HepG2 (cell line): ENCODE data around the gene ANKS1A. TPM values are rescaled to one million over a fixed set of nuclear protein-coding genes. Genes with fewer than 3 reads are reported as not detected.

ENCODE experiments used
- ATAC-seq: fragments of 200-7000 bp; cut with Tn5 transposase; 3 replicates; pipeline ENCODE4 v1.9.1; 2020; ENCODE audit warnings: mild to moderate bottlenecking, moderate library complexity
- BruUV-seq: library from RNA; stranded (reverse); fragments of 400-500 nt; replicated peaks from 2 replicates; lab custom pipeline; 2021; lab: Mats Ljungman, UMichigan
- CTCF ChIA-PET: fragments of 300-600 bp; formaldehyde crosslinking; extraction: SDS; loops from one replicate; lab custom pipeline; 2021; ENCODE audit warnings: low total read pairs, inconsistent platforms, low intra/inter-chr PET ratio; lab: Yijun Ruan, JAX
- POLR2A ChIA-PET: fragments of 350-600 bp; sonication (Branson Sonifier 250); formaldehyde crosslinking; loops from one replicate; lab custom pipeline; 2020; ENCODE audit warnings: antibody characterized with exemption, inconsistent platforms; lab: Yijun Ruan, JAX
- DNase-seq: peaks from one replicate; pipeline ENCODE4 v3.0.0-alpha.2; 2015; ENCODE audit warnings: low spot score
- FAIRE-seq: peaks from 3 replicates; lab custom pipeline; 2011; peaks lifted over from hg19 to GRCh38; lab: Jason Lieb, UNC
- H2AFZ ChIP-seq: one replicate; pipeline ENCODE4 v1.6.1; 2011; ENCODE audit warnings: low read length, inconsistent platforms
- H3K27ac ChIP-seq: fragments of 300-600 bp; 3 replicates; pipeline ENCODE4 v1.8.0; 2011; ENCODE audit warnings: mixed run types, mild to moderate bottlenecking, mixed read lengths, low read length, inconsistent platforms; ENCODE audit not compliant: insufficient read depth; ENCODE audit errors: extremely low read length
- H3K27me3 ChIP-seq, 2 experiments: fragments of 200-600 bp in 1 of 2; 2 replicates in 1 of 2; 3 replicates in 1 of 2; pipeline versions ENCODE4 v1.6.0 to v1.8.0; 2011; ENCODE audit warnings: low read length in 2 of 2, mild to moderate bottlenecking in 2 of 2, moderate library complexity in 2 of 2, inconsistent platforms in 1 of 2; ENCODE audit not compliant: insufficient read depth in 2 of 2, control insufficient read depth in 1 of 2
- H3K36me3 ChIP-seq, 2 experiments: fragments of 200-600 bp in 1 of 2; replicated peaks in 1 of 2; 2 replicates in 1 of 2; 3 replicates in 1 of 2; pipeline versions ENCODE4 v1.5.1 to v1.8.0; 2011; ENCODE audit warnings: low read length in 2 of 2, inconsistent platforms in 1 of 2; ENCODE audit not compliant: insufficient read depth in 2 of 2, control insufficient read depth in 1 of 2
- H3K4me1 ChIP-seq: 2 replicates; pipeline ENCODE4 v1.5.1; 2012; ENCODE audit warnings: low read length, inconsistent platforms; ENCODE audit not compliant: insufficient read depth
- H3K4me2 ChIP-seq: 2 replicates; pipeline ENCODE4 v1.6.0; 2011; ENCODE audit warnings: low read depth, low read length, inconsistent platforms
- H3K4me3 ChIP-seq, 3 experiments: fragments of 200-600 bp in 1 of 3; sonication (generic), shearing (Covaris generic) in 1 of 3; replicated peaks in 1 of 3; 2 replicates each; pipeline ENCODE4 v1.5.1; 2011 to 2016; ENCODE audit warnings: low read length in 3 of 3, inconsistent platforms in 2 of 3, low read depth in 2 of 3, mild to moderate bottlenecking in 2 of 3, control low read depth in 1 of 3, mixed read lengths in 1 of 3; ENCODE audit not compliant: insufficient read depth in 1 of 3
- H3K79me2 ChIP-seq: one replicate; pipeline ENCODE4 v1.6.1; 2011; ENCODE audit warnings: low read length, inconsistent platforms; ENCODE audit not compliant: insufficient read depth
- H3K9ac ChIP-seq: 2 replicates; pipeline ENCODE4 v1.6.0; 2011; ENCODE audit warnings: mild to moderate bottlenecking, low read depth, low read length, inconsistent platforms; ENCODE audit not compliant: insufficient read depth
- H3K9me3 ChIP-seq: 2 replicates; pipeline ENCODE4 v1.5.1; 2012; ENCODE audit warnings: mild to moderate bottlenecking, low read length
- H4K20me1 ChIP-seq: 2 replicates; pipeline ENCODE4 v1.6.0; 2011; ENCODE audit warnings: inconsistent platforms, mild to moderate bottlenecking, low read length, moderate library complexity; ENCODE audit not compliant: insufficient read depth
- CEBPB ChIP-seq: IDR thresholded peaks from 2 replicates; pipeline ENCODE4 v1.6.1; 2011; ENCODE audit warnings: low read depth, low read length, improper control_type of control experiment, borderline replicate concordance
- FIP1L1 ChIP-seq: fragments of 200-400 bp; formaldehyde crosslinking; IDR thresholded peaks from 2 replicates; pipeline ENCODE4 v1.6.1; 2018; ENCODE audit warnings: low read depth, mild to moderate bottlenecking, low read length, moderate library complexity, borderline replicate concordance; ENCODE audit not compliant: insufficient read depth
- MXI1 ChIP-seq: IDR thresholded peaks from 3 replicates; pipeline ENCODE4 v1.6.1; 2012; ENCODE audit warnings: low read depth, low read length, inconsistent platforms, borderline replicate concordance
- SAFB2 ChIP-seq: sonication (generic); formaldehyde crosslinking; IDR thresholded peaks from 2 replicates; pipeline ENCODE4 v1.5.1; 2020; ENCODE audit warnings: missing genetic modification reagents, low read depth, mild to moderate bottlenecking, borderline replicate concordance
- SIX1 ChIP-seq: sonication (generic); formaldehyde crosslinking; IDR thresholded peaks from 2 replicates; pipeline ENCODE4 v1.4.0; 2020; ENCODE audit warnings: missing genetic modification reagents, borderline replicate concordance
- SKIL ChIP-seq: sonication (generic); formaldehyde crosslinking; IDR thresholded peaks from 2 replicates; pipeline ENCODE4 v1.8.0; 2022; ENCODE audit warnings: missing genetic modification reagents, mild to moderate bottlenecking, moderate library complexity, borderline replicate concordance
- ZMYM4 ChIP-seq: sonication (generic); formaldehyde crosslinking; IDR thresholded peaks from 2 replicates; pipeline ENCODE4 v1.8.1; 2023; ENCODE audit warnings: mild to moderate bottlenecking, missing genetic modification reagents
- ZNF460 ChIP-seq: sonication (generic); formaldehyde crosslinking; IDR thresholded peaks from 2 replicates; pipeline ENCODE4 v1.5.1; 2020; ENCODE audit warnings: missing genetic modification reagents, mild to moderate bottlenecking, borderline replicate concordance
- ZNF615 ChIP-seq: sonication (generic); formaldehyde crosslinking; IDR thresholded peaks from 2 replicates; pipeline ENCODE4 v1.5.0; 2020; ENCODE audit warnings: mild to moderate bottlenecking, missing genetic modification reagents, borderline replicate concordance
- WGBS: methylation state at CpG from one replicate; pipeline ENCODE4 v1.1.6; 2017; ENCODE audit warnings: low lambda C conversion rate; 5-methylcytosine and 5-hydroxymethylcytosine counted together
- in situ Hi-C: cut with HindIII; loops from 2 replicates; pipeline ENCODE4 v1.10.0; 2017; ENCODE audit warnings: low pct_unique_long_range_greater_than_20kb; ENCODE audit not compliant: extremely low pct_ligation_motif_present
- intact Hi-C: fragments of 100-400 bp; cut with micrococcal nuclease; formaldehyde crosslinking; loops from one replicate; pipeline ENCODE4 v1.10.0; 2022; ENCODE audit not compliant: unreplicated experiment
- polyA plus RNA-seq, 8 experiments: library from polyadenylated mRNA; depleted of rRNA in 3 of 8; stranded (reverse) in 7 of 8; unstranded in 1 of 8; fragments of >200 nt; fragmentation: Illumina TruSeq in 4 of 8; extraction: Trizol in 4 of 8; gene quantifications; 2 replicates each; pipeline versions ENCODE4 v1.2.1 to v1.2.3, GENCODE V29; 2011 to 2016; ENCODE audit warnings: low read depth in 4 of 8, missing spikeins in 1 of 8, mixed read lengths in 1 of 8; ENCODE audit not compliant: insufficient read depth in 1 of 8
- total RNA-seq, 5 experiments: library from RNA; depleted of rRNA; stranded (reverse); fragments of >200 nt; fragmentation: Illumina TruSeq; extraction: Trizol; gene quantifications; 2 replicates each; pipeline ENCODE4 v1.2.3, GENCODE V29; 2016; ENCODE audit warnings: low read depth in 1 of 5

ANKS1A gene
- total and polyA plus RNA-seq, 2 of the 13 experiments (the other 11 are each of a cell fraction or from before 2014, with no cell fraction given), result 7.2 to 15.1 TPM

GRCh38 chr6:35034411-35035191 lies 145.5 kb downstream of the ANKS1A start:
- TF ChIP-seq SIX1 (CRISPR knock-in tag), result no peak
- no peak for TF ChIP-seq SKIL
- TF ChIP-seq CEBPB, result peak; percentile 37; the same call in 1 of the 2 replicates
- no peak for TF ChIP-seq ZMYM4 (CRISPR knock-in tag)
- TF ChIP-seq ZNF460 (CRISPR knock-in tag), result no peak
- TF ChIP-seq ZNF615 (CRISPR knock-in tag), result no peak
- no peak for TF ChIP-seq MXI1
- TF ChIP-seq FIP1L1, result no peak
- TF ChIP-seq SAFB2, result no peak
- TF ChIP-seq, all 625 proteins: peak for 1
- DNase-seq (no peak), ATAC-seq (no peak), FAIRE-seq (no peak)
- BruUV-seq, result no TSS peak
- POLR2A ChIA-PET, result interaction anchor here (0.5 kb wide), 1 partner anchor 99 kb away, joined by 3 read pairs; no protein-coding TSS in a partner anchor
- H3K4me1 ChIP-seq, result peaks cover 19% of the 10 kb centered on the region
- CTCF ChIA-PET, result no interaction called here
- H3K36me3 ChIP-seq, result peaks cover 4 to 8% of the 10 kb centered on the region in 2 experiments; a peak in 3 of 5 replicates
- no peak overlapping the region for H3K4me3 ChIP-seq
- no peak overlapping the region for H3K9ac ChIP-seq
- in situ Hi-C loops (no loop called here), intact Hi-C loops (no loop called here)
- no peak overlapping the region for H3K27ac ChIP-seq
- H3K79me2 ChIP-seq, result no peaks in the 10 kb centered on the region
- WGBS, result 94% methylated on average over 13 of the region's 13 CpGs
- H4K20me1 ChIP-seq, result no peaks in the 10 kb centered on the region
- H3K27me3 ChIP-seq, result no peaks in the 10 kb centered on the region
- H2AFZ ChIP-seq, result no peak overlapping the region
- no peaks in the 10 kb centered on the region for H3K9me3 ChIP-seq
- no peak overlapping the region for H3K4me2 ChIP-seq
